Upper lobe of left lung (tissue), 4 donors: Measurements from ENCODE around the gene PRELID1.

Source experiments
- EP300 ChIP-seq, 4 donors: sonication (generic); formaldehyde crosslinking; IDR thresholded peaks; one replicate each; pipeline ENCODE4 v1.5.1; 2017; ENCODE audit warnings: antibody characterized with exemption in 4 of 4, control low read depth in 2 of 4
- POLR2AphosphoS5 ChIP-seq, 2 donors: sonication (generic); formaldehyde crosslinking; IDR thresholded peaks; one replicate each; pipeline ENCODE4 v1.5.1; 2017; ENCODE audit warnings: antibody characterized with exemption in 2 of 2
- TF ChIP-seq, protein P1 (sequence below), 6 experiments: fragments of 450-650 bp in 4 of 6; fragments of 200-600 bp in 2 of 6; sonication (generic) in 2 of 6; IDR thresholded peaks; one replicate each; pipeline ENCODE4 v1.5.1; 2016 to 2019; ENCODE audit warnings: antibody characterized with exemption in 6 of 6

DNA sequence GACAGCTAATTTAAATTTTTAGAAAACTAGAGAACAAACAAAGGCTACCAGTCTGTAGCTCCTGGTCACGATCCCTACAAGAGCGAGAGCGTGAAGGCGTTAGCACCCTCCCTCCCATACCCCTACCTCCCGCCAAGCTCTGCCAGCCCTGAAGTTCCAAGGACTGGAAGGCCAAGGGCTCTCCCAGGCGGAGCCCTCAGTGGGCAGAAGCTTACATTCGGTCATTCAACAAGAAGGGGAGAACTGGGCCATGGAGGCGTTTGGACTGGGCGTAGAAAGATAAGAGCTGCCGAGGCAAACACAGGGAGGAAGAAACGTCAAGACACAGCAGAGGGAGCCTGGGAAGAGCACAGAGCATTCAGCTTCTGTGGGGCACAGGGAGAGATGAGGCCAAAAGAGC is 5.1 kb downstream of the PRELID1 start:
- TF ChIP-seq, protein P1, sequence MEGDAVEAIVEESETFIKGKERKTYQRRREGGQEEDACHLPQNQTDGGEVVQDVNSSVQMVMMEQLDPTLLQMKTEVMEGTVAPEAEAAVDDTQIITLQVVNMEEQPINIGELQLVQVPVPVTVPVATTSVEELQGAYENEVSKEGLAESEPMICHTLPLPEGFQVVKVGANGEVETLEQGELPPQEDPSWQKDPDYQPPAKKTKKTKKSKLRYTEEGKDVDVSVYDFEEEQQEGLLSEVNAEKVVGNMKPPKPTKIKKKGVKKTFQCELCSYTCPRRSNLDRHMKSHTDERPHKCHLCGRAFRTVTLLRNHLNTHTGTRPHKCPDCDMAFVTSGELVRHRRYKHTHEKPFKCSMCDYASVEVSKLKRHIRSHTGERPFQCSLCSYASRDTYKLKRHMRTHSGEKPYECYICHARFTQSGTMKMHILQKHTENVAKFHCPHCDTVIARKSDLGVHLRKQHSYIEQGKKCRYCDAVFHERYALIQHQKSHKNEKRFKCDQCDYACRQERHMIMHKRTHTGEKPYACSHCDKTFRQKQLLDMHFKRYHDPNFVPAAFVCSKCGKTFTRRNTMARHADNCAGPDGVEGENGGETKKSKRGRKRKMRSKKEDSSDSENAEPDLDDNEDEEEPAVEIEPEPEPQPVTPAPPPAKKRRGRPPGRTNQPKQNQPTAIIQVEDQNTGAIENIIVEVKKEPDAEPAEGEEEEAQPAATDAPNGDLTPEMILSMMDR (IDR thresholded peaks at IDR 0.05), result no peak
- TF ChIP-seq EP300 (IDR thresholded peaks at IDR 0.05) (no peak), POLR2AphosphoS5 (IDR thresholded peaks at IDR 0.05) (no peak)
